Endothelial cell of umbilical vein (primary cell): ENCODE measurements around the gene OXLD1. TPM values are rescaled to one million over a fixed set of nuclear protein-coding genes. Genes with fewer than 3 reads are reported as not detected.

ENCODE experiments used
- BruUV-seq: library from RNA; stranded (reverse); fragments of 400-500 nt; replicated peaks from 2 replicates; lab custom pipeline; 2021; lab: Mats Ljungman, UMichigan
- CTCF ChIA-PET: fragments of 300-600, 350-600 bp; sonication (Branson Sonifier 250); formaldehyde crosslinking; loops from one replicate; lab custom pipeline; 2021; ENCODE audit warnings: antibody characterized with exemption, inconsistent platforms; lab: Charles Lee
- POLR2A ChIA-PET: fragments of 300-600, 350-600 bp; sonication (Branson Sonifier 250); formaldehyde crosslinking; loops from one replicate; lab custom pipeline; 2021; ENCODE audit warnings: antibody characterized with exemption, inconsistent platforms; lab: Charles Lee
- DNase-seq: peaks from one replicate; pipeline ENCODE4 v3.0.0-alpha.2; 2011; ENCODE audit warnings: low read depth, low spot score
- FAIRE-seq: peaks from 2 replicates; lab custom pipeline; 2011; peaks lifted over from hg19 to GRCh38; lab: Jason Lieb, UNC
- H2AFZ ChIP-seq: 2 replicates; pipeline ENCODE4 v1.6.0; 2012; ENCODE audit warnings: low read depth, low read length, control low read depth, inconsistent platforms
- H3K27ac ChIP-seq: 2 replicates; pipeline ENCODE4 v1.5.1; 2011; ENCODE audit warnings: low read depth, mild to moderate bottlenecking, control low read depth, low read length, moderate library complexity; ENCODE audit not compliant: insufficient read depth
- H3K27me3 ChIP-seq, 2 experiments: 2 replicates each; pipeline versions ENCODE4 v1.6.0 to v1.6.1; 2011; ENCODE audit warnings: low read length in 2 of 2, mixed read lengths in 1 of 2; ENCODE audit not compliant: control insufficient read depth in 2 of 2, insufficient read depth in 2 of 2
- H3K36me3 ChIP-seq, 2 experiments: 2 replicates in 1 of 2; 3 replicates in 1 of 2; pipeline ENCODE4 v1.5.1; 2011; ENCODE audit warnings: low read length in 2 of 2, mild to moderate bottlenecking in 1 of 2, moderate library complexity in 1 of 2; ENCODE audit not compliant: control insufficient read depth in 2 of 2, insufficient read depth in 2 of 2; ENCODE audit errors: extremely low read depth in 1 of 2
- H3K4me1 ChIP-seq: 3 replicates; pipeline ENCODE4 v1.5.1; 2011; ENCODE audit warnings: mild to moderate bottlenecking, low read length; ENCODE audit not compliant: control insufficient read depth, insufficient read depth; ENCODE audit errors: extremely low read depth
- H3K4me2 ChIP-seq: 2 replicates; pipeline ENCODE4 v1.6.1; 2011; ENCODE audit warnings: low read length, control low read depth, mixed read lengths; ENCODE audit not compliant: insufficient read depth
- H3K4me3 ChIP-seq, 3 experiments: fragments of 200-600 bp in 1 of 3; sonication (generic), shearing (Covaris generic) in 1 of 3; replicated peaks in 1 of 3; 2 replicates each; pipeline ENCODE4 v1.5.1; 2011 to 2016; ENCODE audit warnings: control low read depth in 3 of 3, low read length in 3 of 3, mild to moderate bottlenecking in 2 of 3, inconsistent platforms in 1 of 3, low read depth in 1 of 3, moderate library complexity in 1 of 3; ENCODE audit not compliant: insufficient read depth in 1 of 3
- H3K79me2 ChIP-seq: 2 replicates; pipeline ENCODE4 v1.6.0; 2012; ENCODE audit warnings: low read length, inconsistent platforms; ENCODE audit not compliant: control insufficient read depth, insufficient read depth
- H3K9ac ChIP-seq: replicated peaks from 2 replicates; pipeline ENCODE3; 2011; ENCODE audit warnings: low read length, control low read depth; ENCODE audit not compliant: insufficient read depth; ENCODE audit errors: extremely low read depth
- H3K9me1 ChIP-seq: replicated peaks from 3 replicates; pipeline ENCODE4 v1.6.0; 2011; ENCODE audit warnings: mild to moderate bottlenecking, low read length; ENCODE audit not compliant: control insufficient read depth, insufficient read depth; ENCODE audit errors: extremely low read depth
- H3K9me3 ChIP-seq: replicated peaks from 2 replicates; pipeline ENCODE4 v1.5.1; 2012; ENCODE audit warnings: low read length, inconsistent platforms; ENCODE audit not compliant: control insufficient read depth, insufficient read depth
- H4K20me1 ChIP-seq: replicated peaks from 2 replicates; pipeline ENCODE3; 2011; ENCODE audit warnings: mild to moderate bottlenecking, low read length; ENCODE audit not compliant: control insufficient read depth, insufficient read depth; ENCODE audit errors: extremely low read depth
- EZH2 ChIP-seq: IDR thresholded peaks from 2 replicates; pipeline ENCODE4 v1.6.1; 2012; ENCODE audit warnings: borderline replicate concordance, low read depth, mild to moderate bottlenecking, moderate library complexity, low read length, inconsistent platforms; ENCODE audit not compliant: severe bottlenecking
- FOS ChIP-seq: IDR thresholded peaks from 2 replicates; pipeline ENCODE4 v1.6.1; 2011; ENCODE audit warnings: mild to moderate bottlenecking, low read length, moderate library complexity, borderline replicate concordance; ENCODE audit not compliant: insufficient read depth
- GATA2 ChIP-seq: IDR thresholded peaks from 2 replicates; pipeline ENCODE4 v1.7.0; 2011; ENCODE audit warnings: low read depth, mild to moderate bottlenecking, moderate library complexity, mixed read lengths, low read length; ENCODE audit not compliant: insufficient read length, insufficient read depth
- JUN ChIP-seq: IDR thresholded peaks from 2 replicates; pipeline ENCODE4 v1.6.1; 2011; ENCODE audit warnings: borderline replicate concordance, low read depth; ENCODE audit not compliant: insufficient read length, insufficient read depth
- MYC ChIP-seq: IDR thresholded peaks from one replicate; pipeline ENCODE4 v1.6.1; 2011; ENCODE audit warnings: mild to moderate bottlenecking, low read depth, low read length
- POLR2A ChIP-seq: IDR thresholded peaks from 2 replicates; pipeline ENCODE4 v1.6.1; 2012; ENCODE audit warnings: low read depth, mild to moderate bottlenecking, control low read depth, low read length
- POLR2AphosphoS5 ChIP-seq: IDR thresholded peaks from 2 replicates; pipeline ENCODE4 v1.6.1; 2012; ENCODE audit warnings: low read depth, mild to moderate bottlenecking, control low read depth, low read length, moderate library complexity; ENCODE audit not compliant: insufficient read depth
- dilution Hi-C: fragments of 300-500 bp; cut with MboI; formaldehyde crosslinking; loops from one replicate; pipeline ENCODE4 v1.15.0; 2019; ENCODE audit warnings: low sequenced_read_pairs; ENCODE audit not compliant: extremely low pct_ligation_motif_present
- intact Hi-C: fragments of 100-400 bp; cut with micrococcal nuclease; formaldehyde crosslinking; loops from one replicate; pipeline ENCODE4 v1.10.0; 2022
- polyA plus RNA-seq, 4 experiments: library from polyadenylated mRNA; depleted of rRNA in 3 of 4; stranded (reverse) in 3 of 4; unstranded in 1 of 4; fragments of >200 nt; gene quantifications; 2 replicates each; pipeline versions ENCODE4 v1.2.1 to v1.2.3, GENCODE V29; 2011 to 2012; ENCODE audit warnings: missing spikeins in 1 of 4
- total RNA-seq: library from RNA; stranded (reverse); gene quantifications from 2 replicates; pipeline ENCODE4 v1.2.3, GENCODE V29; 2021
- TF ChIP-seq, protein P1 (sequence below), 2 donors: IDR thresholded peaks; 1 replicate in 1 of 2; 2 replicates in 1 of 2; pipeline ENCODE4 v1.5.1; 2011; ENCODE audit warnings: low read length in 2 of 2, mild to moderate bottlenecking in 2 of 2, moderate library complexity in 2 of 2, control low read depth in 1 of 2, inconsistent platforms in 1 of 2, low read depth in 1 of 2; ENCODE audit not compliant: insufficient read depth in 1 of 2; ENCODE audit errors: extremely low read depth in 1 of 2
- TF ChIP-seq, protein P2 (sequence below): IDR thresholded peaks from 2 replicates; pipeline ENCODE4 v1.6.1; 2011; ENCODE audit not compliant: insufficient read depth, insufficient read length

OXLD1 gene
- total and polyA plus RNA-seq, 2 donors (not counting 3 experiments of a cell fraction or from before 2014, with no cell fraction given), result 20.1 to 35.2 TPM

DNA sequence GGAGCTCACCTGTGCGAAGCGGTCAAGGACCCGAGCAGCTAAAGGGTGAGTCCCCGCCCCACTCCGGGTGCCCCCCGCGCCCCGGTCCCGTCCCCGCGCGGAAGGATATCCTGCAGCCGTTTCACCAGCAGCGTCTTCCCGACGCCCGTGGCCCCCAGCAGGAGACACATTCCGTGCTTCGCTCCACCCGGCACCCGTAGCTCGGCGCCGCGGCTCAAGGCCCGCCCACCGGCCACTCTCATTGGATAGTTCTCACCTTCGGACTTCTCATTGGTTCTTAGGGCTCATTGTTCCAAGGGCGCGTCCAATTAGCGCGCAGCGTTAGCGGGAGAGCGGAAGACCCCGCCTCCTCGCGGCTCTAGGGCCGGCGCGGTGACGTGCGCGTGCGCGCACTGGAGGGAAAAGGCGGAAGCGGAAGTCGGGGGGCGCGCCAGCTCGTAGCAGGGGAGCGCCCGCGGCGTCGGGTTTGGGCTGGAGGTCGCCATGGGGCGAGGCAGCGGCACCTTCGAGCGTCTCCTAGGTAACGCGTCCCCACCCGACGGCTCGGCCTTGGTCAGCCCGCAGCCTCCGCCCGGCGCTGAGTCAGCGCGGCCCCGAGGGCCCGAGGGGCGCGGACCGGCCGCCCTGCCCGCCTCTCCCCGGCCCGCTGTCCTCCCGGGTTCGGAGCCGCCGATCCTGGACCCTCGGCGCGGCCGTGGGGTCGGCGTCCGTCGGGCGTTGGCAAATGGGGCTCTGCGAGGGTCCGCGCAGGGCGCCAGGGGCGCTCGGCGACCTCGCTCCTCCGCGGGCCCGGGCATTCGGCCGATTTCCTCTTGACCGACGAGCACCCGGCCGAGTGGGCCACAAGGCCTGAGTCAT lies 17.4 kb upstream of the OXLD1 start, which contains the start of the genes ARL16 and HGS:
ARL16 (minus strand) TSS at position 214 of the 858 bp plus-strand sequence; CDS start at position 170, 44 bp downstream.
HGS (plus strand) TSS at position 428 of the 858 bp plus-strand sequence; CDS start at position 484, 56 bp downstream.
- POLR2A ChIA-PET, result interaction anchor here (1.0 kb wide), 3 partner anchors 10 to 19 kb away, joined by 3 to 4 read pairs (median 3); partner anchors contain the start of genes CCDC137, MRPL12 and OXLD1
- peak; percentile 71 for TF ChIP-seq POLR2A
- peak; percentile 75 for TF ChIP-seq POLR2AphosphoS5
- no peak for TF ChIP-seq GATA2
- TF ChIP-seq EZH2, result no peak
- no peak for TF ChIP-seq JUN
- peak; percentile 87 for TF ChIP-seq FOS
- TF ChIP-seq MYC, result peak; percentile 60
- TF ChIP-seq, protein P1, sequence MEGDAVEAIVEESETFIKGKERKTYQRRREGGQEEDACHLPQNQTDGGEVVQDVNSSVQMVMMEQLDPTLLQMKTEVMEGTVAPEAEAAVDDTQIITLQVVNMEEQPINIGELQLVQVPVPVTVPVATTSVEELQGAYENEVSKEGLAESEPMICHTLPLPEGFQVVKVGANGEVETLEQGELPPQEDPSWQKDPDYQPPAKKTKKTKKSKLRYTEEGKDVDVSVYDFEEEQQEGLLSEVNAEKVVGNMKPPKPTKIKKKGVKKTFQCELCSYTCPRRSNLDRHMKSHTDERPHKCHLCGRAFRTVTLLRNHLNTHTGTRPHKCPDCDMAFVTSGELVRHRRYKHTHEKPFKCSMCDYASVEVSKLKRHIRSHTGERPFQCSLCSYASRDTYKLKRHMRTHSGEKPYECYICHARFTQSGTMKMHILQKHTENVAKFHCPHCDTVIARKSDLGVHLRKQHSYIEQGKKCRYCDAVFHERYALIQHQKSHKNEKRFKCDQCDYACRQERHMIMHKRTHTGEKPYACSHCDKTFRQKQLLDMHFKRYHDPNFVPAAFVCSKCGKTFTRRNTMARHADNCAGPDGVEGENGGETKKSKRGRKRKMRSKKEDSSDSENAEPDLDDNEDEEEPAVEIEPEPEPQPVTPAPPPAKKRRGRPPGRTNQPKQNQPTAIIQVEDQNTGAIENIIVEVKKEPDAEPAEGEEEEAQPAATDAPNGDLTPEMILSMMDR (IDR thresholded peaks at IDR 0.05; ENCODE audit: extremely low read depth in 1 of 2, insufficient read depth in 1 of 2, low read depth in 1 of 2, low read length in 2 of 2), result no peak
- TF ChIP-seq, protein P2, sequence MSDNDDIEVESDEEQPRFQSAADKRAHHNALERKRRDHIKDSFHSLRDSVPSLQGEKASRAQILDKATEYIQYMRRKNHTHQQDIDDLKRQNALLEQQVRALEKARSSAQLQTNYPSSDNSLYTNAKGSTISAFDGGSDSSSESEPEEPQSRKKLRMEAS, result peak; percentile 2
- BruUV-seq, result TSS peak; percentile 4

More for the DNA sequence above, 17.4 kb upstream of the OXLD1 start, which contains the start of the genes ARL16 and HGS:
- H3K4me2 ChIP-seq, result peak within 1 kb of the TSS; percentile 48
- FAIRE-seq (peak; percentile 99), DNase-seq (peak; percentile 100)
- H3K27me3 ChIP-seq, result no peaks in the 10 kb centered on the region
- peaks cover 9 to 34% of the 10 kb centered on the region in 2 experiments for H3K36me3 ChIP-seq
- H3K27ac ChIP-seq, result peak within 1 kb of the TSS; percentile 50
- peaks cover 66% of the 10 kb centered on the region for H3K79me2 ChIP-seq
- CTCF ChIA-PET, result interaction anchor here (3.0 kb wide), 1 partner anchor 18 kb away, joined by 19 read pairs; the partner anchor contains the start of gene MRPL12
- peak within 1 kb of the TSS; percentile 46 to 93 (median 66) for H3K4me3 ChIP-seq
- no peaks in the 10 kb centered on the region for H3K9me3 ChIP-seq
- no peaks in the 10 kb centered on the region for H4K20me1 ChIP-seq
- H2AFZ ChIP-seq, result peak within 1 kb of the TSS; percentile 39
- no peaks in the 10 kb centered on the region for H3K9me1 ChIP-seq
- dilution Hi-C loops (no loop called here), intact Hi-C loops (loop anchor here (1.0 to 2.0 kb wide), 3 partner anchors 18 to 27 kb away; partner anchors contain the start of genes CCDC137, MRPL12 and OXLD1)
- H3K4me1 ChIP-seq, result peaks cover 16% of the 10 kb centered on the region
- H3K9ac ChIP-seq, result peak within 1 kb of the TSS; percentile 87
